PC-9 (cell line): Measurements from ENCODE around the gene MAP3K13.

Source experiments
- EZH2 ChIP-seq: fragments of 200-600 bp; sonication (generic); IDR thresholded peaks from 2 replicates; pipeline ENCODE4 v1.8.0; 2017; ENCODE audit warnings: antibody characterized with exemption, low read depth
- TF ChIP-seq, protein P1 (sequence below): fragments of 200-600 bp; sonication (generic); conservative IDR thresholded peaks from 2 replicates; pipeline ENCODE4 v1.6.1; 2017; ENCODE audit warnings: mixed run types, antibody characterized with exemption, mild to moderate bottlenecking, moderate library complexity

GRCh38 chr3:185530856-185531255, 167.9 kb downstream of the MAP3K13 start:
- TF ChIP-seq, protein P1, sequence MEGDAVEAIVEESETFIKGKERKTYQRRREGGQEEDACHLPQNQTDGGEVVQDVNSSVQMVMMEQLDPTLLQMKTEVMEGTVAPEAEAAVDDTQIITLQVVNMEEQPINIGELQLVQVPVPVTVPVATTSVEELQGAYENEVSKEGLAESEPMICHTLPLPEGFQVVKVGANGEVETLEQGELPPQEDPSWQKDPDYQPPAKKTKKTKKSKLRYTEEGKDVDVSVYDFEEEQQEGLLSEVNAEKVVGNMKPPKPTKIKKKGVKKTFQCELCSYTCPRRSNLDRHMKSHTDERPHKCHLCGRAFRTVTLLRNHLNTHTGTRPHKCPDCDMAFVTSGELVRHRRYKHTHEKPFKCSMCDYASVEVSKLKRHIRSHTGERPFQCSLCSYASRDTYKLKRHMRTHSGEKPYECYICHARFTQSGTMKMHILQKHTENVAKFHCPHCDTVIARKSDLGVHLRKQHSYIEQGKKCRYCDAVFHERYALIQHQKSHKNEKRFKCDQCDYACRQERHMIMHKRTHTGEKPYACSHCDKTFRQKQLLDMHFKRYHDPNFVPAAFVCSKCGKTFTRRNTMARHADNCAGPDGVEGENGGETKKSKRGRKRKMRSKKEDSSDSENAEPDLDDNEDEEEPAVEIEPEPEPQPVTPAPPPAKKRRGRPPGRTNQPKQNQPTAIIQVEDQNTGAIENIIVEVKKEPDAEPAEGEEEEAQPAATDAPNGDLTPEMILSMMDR = no peak
- no peak for TF ChIP-seq EZH2
